ENCODE measurements around the gene CCDC78. TPM values are rescaled to one million over a fixed set of nuclear protein-coding genes. Genes with fewer than 3 reads are reported as not detected.

CCDC78 gene
- total and polyA plus RNA-seq, 2 of the 4 experiments (the other 2 are of a cell fraction): 0.54 to 4.6 TPM

GRCh38 chr16:730666-731509, 4.6 kb upstream of the CCDC78 start:
- DNase-seq: no peak
- dilution Hi-C loops (cut with HindIII; ENCODE audit: low sequenced_read_pairs, unreplicated experiment): no loop called here
- WGBS, 2 experiments (ENCODE audit: extremely low coverage in 2 of 2, insufficient read length in 1 of 2): 79% methylated on average over 5 of the region's 22 CpGs; no CpG with 5 or more reads in 1 of the 2 experiments
- H3K23ac ChIP-seq (ENCODE audit: low read depth, low read length): no peak overlapping the region
- H4K8ac ChIP-seq (ENCODE audit: low read depth in 2 of 2, low read length in 2 of 2): no peak overlapping the region
- peaks cover 35% of the 10 kb centered on the region for H3K36me3 ChIP-seq (ENCODE audit: control insufficient read depth, insufficient read depth, low read length)
- no peak overlapping the region for H2BK120ac ChIP-seq (ENCODE audit: low read depth, low read length)
- H3K27me3 ChIP-seq (ENCODE audit: control insufficient read depth, insufficient read depth, low read length): no peaks in the 10 kb centered on the region
- no peak overlapping the region for H3K4me3 ChIP-seq (ENCODE audit: insufficient read depth, low read depth, low read length)
- intact Hi-C loops (cut with micrococcal nuclease): no loop called here
- H3K4me1 ChIP-seq (ENCODE audit: control insufficient read depth, insufficient read depth, low read length): peaks cover 6% of the 10 kb centered on the region
- H3K14ac ChIP-seq (replicated peaks; ENCODE audit: low read depth, low read length): no peak overlapping the region
- no peak overlapping the region for H3K18ac ChIP-seq (ENCODE audit: low read depth, low read length)
- POLR2A ChIA-PET (ENCODE audit: unreplicated experiment): no interaction called here
- no peak overlapping the region for H4K91ac ChIP-seq (ENCODE audit: insufficient read depth, low read depth, low read length)
- H3K9ac ChIP-seq (ENCODE audit: low read depth, low read length): no peak overlapping the region
- no peaks in the 10 kb centered on the region for H3K9me3 ChIP-seq (ENCODE audit: control insufficient read depth, insufficient read depth, low read length)
- peak overlapping the region; percentile 72 for H2AK9ac ChIP-seq (replicated peaks; ENCODE audit: low read depth, low read length, poor library complexity)
- no peak overlapping the region for H3K56ac ChIP-seq (ENCODE audit: extremely low read depth, insufficient read depth, low read length)
- peaks cover 0 to 5% of the 10 kb centered on the region in 2 experiments; a peak in 1 of 4 replicates for H3K79me1 ChIP-seq (ENCODE audit: low read depth in 1 of 2, low read length in 2 of 2)
- CTCF ChIA-PET: no interaction called here
- no peak overlapping the region for H2AK5ac ChIP-seq (ENCODE audit: low read depth, low read length)
- no peak for ATAC-seq (ENCODE audit: low read depth)
- BruUV-seq (replicated peaks): no TSS peak
- in situ Hi-C loops (cut with MboI; ENCODE audit: low sequenced_read_pairs): no loop called here
- H4K5ac ChIP-seq (ENCODE audit: low read depth, low read length): no peak overlapping the region
- H3K4ac ChIP-seq (ENCODE audit: low read depth, low read length): no peak overlapping the region
- no peak overlapping the region for H2BK20ac ChIP-seq (ENCODE audit: low read depth, low read length)
- no peak overlapping the region for H3K4me2 ChIP-seq (ENCODE audit: low read depth, low read length)
- no peak overlapping the region for H2BK15ac ChIP-seq (ENCODE audit: low read depth, low read length)
- H3K9me1 ChIP-seq (ENCODE audit: insufficient read depth, low read length): peaks cover 2% of the 10 kb centered on the region; the same call in 1 of the 2 replicates
- no peak overlapping the region for H2AFZ ChIP-seq (replicated peaks; ENCODE audit: low read length, poor library complexity)
- H4K20me1 ChIP-seq (ENCODE audit: insufficient read depth, low read length): peaks cover 4% of the 10 kb centered on the region
- no peak overlapping the region for H2BK5ac ChIP-seq (ENCODE audit: low read depth, low read length, poor library complexity, severe bottlenecking)
- H3K27ac ChIP-seq (ENCODE audit: insufficient read depth, low read length): no peak overlapping the region
- TF ChIP-seq, protein P1, sequence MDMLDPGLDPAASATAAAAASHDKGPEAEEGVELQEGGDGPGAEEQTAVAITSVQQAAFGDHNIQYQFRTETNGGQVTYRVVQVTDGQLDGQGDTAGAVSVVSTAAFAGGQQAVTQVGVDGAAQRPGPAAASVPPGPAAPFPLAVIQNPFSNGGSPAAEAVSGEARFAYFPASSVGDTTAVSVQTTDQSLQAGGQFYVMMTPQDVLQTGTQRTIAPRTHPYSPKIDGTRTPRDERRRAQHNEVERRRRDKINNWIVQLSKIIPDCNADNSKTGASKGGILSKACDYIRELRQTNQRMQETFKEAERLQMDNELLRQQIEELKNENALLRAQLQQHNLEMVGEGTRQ (IDR thresholded peaks at IDR 0.05; ENCODE audit: low read depth, low read length): no peak
- TF ChIP-seq CEBPB (IDR thresholded peaks at IDR 0.05; ENCODE audit: low read depth, low read length) (no peak), BHLHE40 (IDR thresholded peaks at IDR 0.05; ENCODE audit: low read depth, low read length) (no peak), RCOR1 (IDR thresholded peaks at IDR 0.05; ENCODE audit: insufficient replicate concordance, low read length) (no peak), RAD21 (IDR thresholded peaks at IDR 0.05; ENCODE audit: low read length) (no peak), FOS (IDR thresholded peaks at IDR 0.05; ENCODE audit: low read depth, low read length) (no peak), RFX5 (IDR thresholded peaks at IDR 0.05; ENCODE audit: low read depth, low read length) (no peak), CHD1 (IDR thresholded peaks at IDR 0.05; ENCODE audit: low read depth, low read length) (no peak), ELK1 (IDR thresholded peaks at IDR 0.05; ENCODE audit: borderline replicate concordance, low read depth, low read length) (no peak), SMC3 (IDR thresholded peaks at IDR 0.05; ENCODE audit: low read depth, low read length) (no peak), CTCF (conservative IDR thresholded peaks at IDR 0.05; ENCODE audit: low read depth, low read length) (no peak), NFE2L2 (IDR thresholded peaks at IDR 0.05; ENCODE audit: low read depth, low read length) (no peak), MAZ (IDR thresholded peaks at IDR 0.05; ENCODE audit: borderline replicate concordance, low read depth, low read length) (no peak), MXI1 (IDR thresholded peaks at IDR 0.05; ENCODE audit: borderline replicate concordance, low read depth, low read length) (no peak), MAFK (IDR thresholded peaks at IDR 0.05; ENCODE audit: low read depth, low read length) (no peak)

All from IMR-90 (cell line).